GM19328 (cell line): ENCODE data around the gene MKI67.
"Not testable (repeated sequence)": the region's sequence is repeated elsewhere in the genome, so short reads cannot be mapped to it uniquely, and the experiment has no call there.

Experiments used
- ATAC-seq: cut with Tn5 transposase; IDR thresholded peaks from one replicate; pipeline ENCODE4 v1.9.1; 2021; ENCODE audit warnings: mild to moderate bottlenecking, moderate library complexity; ENCODE audit not compliant: unreplicated experiment

Gene MKI67

GRCh38 chr10:128113026-128113425 lies 13.2 kb downstream of the MKI67 start:
- no peak for ATAC-seq

- ATAC-seq = no peak
Measured at GRCh38 chr10:128111696-128112095, 14.5 kb downstream of the MKI67 start.

DNA sequence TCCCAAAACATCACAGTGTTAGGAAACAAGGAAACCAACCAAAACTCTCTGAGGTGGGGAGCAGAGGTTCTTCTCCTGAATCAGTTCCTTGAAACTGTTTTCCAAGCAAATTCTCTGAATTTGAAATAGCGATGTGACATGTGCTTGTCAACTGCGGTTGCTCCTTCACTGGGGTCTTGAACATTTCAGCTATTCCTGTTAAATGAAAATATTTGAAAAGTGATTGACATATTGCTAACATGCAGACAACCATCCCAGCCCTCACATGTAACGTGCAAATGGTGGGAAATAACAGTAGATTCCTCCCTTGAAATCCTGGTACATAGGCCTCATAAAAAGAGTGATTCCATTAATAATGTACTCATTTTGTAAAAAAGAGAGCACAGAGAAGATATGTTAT lies 15.9 kb downstream of the MKI67 start:
- ATAC-seq = no peak

DNA sequence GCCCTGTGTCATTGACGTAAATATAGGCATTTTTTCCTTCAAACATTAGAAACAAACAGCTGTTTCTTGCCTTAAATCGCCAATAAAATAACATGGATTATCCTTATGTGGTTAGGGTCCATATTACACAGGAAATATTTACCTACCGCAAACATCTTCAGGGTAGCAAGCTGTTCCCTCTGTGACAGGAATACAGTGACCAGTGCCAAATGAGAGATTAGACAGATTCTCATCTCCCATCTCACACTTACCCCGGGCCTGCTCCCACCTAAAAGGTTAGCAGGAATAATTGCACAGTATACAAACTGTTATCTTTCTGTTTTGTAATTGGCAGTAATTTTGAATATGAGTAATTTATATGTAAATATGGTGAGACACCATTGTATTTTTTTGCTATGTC lies 16.5 kb downstream of the MKI67 start:
- no peak for ATAC-seq

- ATAC-seq = no peak
Measured at GRCh38 chr10:128105383-128105782, 20.8 kb downstream of the MKI67 start.

DNA sequence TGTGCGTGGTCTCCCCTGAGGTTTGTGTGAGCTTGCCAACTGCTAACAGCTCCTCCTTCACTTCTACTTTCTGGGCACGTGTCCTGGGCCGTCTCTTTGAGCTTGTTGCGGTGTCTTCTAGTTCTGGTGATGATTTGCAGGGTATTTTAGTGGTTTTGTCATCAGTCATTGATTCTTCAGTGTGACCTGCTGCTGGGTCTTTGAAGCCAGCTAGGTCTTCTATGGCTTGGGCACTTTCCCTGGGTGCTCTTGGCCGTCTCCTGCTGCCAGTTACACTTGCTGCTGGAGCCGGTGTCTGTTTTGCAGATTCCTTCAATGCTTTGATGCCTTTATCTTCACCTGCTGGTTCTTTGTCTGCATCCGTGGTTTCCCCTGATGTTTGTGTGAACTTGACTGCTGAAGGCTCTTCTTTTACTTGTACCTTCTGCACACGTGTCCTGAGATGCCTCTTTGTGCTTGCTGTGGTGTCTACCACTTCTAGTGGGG lies 23.0 kb downstream of the MKI67 start:
- no peak for ATAC-seq

- ATAC-seq = no peak
Measured at GRCh38 chr10:128102480-128103228, 23.6 kb downstream of the MKI67 start.

DNA sequence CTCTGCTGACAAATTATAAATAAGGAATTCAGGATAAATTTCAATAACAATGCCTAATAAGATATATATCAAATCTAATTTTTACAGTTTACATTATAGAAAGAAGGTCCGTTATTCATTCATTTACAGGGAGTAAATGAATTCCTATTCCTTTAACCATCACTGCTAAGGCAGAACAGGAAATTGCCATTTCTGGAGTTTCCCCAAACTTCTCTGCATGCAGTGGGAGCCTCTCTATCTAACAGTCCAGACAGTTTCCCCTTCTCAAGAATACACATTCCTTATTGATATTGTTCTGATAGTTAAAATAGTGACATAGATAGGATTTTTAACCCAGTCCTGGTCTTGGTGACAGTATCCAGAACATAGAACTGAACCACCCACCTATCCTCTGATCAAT lies 24.3 kb downstream of the MKI67 start:
- no peak for ATAC-seq

DNA sequence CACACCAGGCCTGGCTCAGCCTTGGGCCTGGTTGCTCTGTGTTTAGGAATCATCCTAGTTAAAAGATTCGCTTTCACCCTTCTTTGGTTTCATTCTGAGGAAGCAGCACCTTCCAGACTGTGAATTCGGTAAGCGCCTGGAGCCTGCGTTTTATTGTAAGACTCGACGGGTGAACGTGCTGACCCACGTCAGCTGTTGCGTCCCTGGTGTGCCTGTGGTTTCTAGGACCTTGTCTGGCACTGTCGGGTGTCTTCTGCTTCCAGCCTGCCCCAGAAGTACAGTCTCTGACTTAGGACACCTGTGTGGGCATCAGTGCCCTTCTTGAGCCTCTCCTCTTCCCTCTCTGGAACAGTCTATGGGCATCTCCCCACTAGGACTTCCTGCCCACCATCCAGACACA lies 26.3 kb downstream of the MKI67 start:
- no peak for ATAC-seq

DNA sequence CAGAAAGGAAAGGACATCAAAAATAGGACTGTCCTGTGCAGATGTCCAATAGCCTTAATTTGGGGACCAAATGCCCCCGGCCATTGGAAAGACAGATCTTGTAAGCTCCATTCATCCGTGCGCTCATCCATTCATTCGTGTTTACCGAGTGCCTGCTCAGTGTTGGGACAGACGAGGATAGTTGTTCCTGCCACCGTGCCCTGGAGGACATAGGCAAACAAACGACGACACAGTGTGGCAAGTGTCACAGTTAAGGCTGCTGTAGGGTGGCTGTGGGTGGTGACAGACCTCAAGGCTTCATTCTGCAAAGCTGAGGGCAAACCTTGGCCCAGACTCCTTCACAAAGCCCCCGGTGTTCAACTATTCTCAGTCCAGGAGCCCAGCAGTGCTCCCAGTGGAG lies 27.6 kb downstream of the MKI67 start:
- no peak for ATAC-seq

DNA sequence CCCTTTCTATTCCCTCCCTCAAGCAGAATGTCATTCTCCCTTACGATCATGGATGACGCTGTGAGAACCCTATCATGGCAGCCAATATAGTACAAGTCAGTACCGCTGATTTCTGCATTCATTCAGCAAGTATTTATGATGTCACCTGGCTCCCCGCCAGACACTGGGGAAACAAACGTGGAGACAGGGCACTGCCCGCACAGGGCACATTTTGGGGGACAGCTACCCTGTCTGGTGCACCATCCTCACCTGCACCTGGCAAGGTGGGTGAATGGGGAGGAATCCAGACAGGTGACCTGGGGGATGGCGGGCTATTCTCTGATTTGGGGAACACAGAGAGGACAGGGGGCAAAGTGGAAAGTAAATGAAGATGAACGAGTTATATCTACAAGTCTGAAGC lies 28.4 kb downstream of the MKI67 start:
- no peak for ATAC-seq

DNA sequence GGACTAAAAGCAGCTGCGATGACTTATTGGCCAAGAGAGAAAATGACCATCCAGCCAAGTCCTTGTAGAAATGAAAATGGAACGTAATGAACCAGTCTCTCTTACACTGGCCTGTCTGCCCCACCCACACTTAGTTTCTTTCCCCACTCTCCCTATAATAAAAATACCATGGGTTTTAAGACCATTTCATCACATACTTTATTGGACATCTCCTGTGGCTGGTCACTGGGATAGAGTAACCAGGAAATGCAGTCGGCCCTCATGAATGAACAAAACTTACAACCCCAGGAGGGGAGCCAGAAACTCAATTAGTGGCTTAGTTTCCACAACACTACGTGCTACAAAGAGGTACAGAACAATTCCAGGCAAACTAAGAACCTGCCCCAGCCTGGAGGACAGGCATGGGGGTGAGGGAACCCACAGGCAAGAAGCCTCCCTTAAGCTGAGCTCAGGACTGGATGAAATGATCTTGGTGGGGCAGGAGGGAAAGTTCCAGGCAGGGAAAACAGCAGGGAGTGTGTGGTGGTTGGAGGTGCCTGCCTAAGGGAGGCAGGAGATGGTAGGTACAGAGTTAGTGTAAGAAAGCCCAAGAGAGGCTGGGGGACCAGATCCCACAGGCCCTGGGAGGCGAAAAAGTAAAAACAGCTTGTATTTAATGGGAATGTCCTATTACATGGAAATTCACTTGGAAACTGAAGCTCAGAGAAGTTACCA lies 29.6 kb downstream of the MKI67 start:
- ATAC-seq = no peak

DNA sequence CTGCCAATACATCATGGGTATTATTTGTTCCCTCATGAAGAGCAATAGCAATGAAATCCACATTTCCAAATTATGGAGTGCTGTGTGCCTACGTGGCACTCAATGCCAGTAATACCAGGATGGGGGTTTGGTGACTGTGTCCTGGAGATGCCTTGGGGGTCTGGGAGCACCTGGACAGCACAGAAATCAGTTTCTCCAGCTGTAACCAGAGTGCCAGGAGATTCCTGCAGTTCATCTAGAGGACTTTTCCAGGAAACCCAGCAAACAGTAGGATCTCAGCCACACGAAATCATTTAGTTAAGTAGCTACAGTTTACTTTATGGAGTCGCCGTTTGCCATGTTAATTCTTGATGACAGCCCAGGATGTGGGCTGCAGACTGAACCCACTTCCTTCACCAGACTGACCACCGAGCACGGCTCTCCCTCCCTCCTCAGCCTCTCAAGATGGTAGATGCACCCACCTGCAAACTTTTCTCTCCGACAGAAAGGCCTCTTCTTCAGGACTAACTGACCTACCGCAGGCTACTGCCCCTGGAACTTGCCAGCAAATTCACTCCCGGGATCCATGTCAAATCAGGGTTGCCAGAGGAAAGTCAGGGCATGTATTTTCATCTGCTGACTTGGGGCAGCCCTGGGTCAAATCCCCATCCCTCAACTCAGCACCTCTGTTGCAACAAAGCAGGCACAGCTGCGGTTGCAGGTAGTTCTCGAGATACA lies 30.3 kb downstream of the MKI67 start:
- no peak for ATAC-seq

DNA sequence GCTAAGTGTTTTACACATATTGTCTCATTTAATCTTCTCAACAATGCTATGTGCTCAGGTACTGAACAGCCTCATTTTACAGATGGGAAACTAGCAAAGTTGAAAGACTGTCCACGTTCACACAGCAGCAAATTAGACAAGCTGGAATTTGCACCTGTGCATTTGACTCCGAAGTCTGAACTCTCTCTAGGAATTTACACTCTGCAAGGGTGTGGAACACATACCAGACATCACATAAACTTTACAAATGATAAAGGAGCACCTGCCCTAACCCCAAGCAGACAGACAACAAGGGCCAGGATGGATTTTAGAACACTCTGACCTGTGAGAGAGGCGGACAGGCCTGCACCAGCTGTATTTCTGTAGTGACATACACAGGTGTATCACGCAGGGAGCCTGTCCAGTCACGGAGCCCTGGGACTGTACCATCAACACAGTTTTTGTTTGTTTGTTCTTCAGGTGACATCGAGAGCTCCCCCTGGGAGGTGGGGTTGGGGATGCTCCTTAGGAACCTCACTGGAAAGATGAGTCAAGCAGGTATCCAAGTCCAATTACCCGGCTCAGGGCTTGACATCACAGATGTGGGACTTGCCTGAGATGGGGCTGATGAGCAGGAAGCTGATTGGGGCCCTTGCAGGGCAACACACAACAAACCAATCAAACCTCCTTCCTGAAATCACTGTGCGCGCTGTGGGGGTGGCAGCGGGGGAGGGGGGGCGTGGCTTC lies 31.0 kb downstream of the MKI67 start:
- ATAC-seq = no peak

DNA sequence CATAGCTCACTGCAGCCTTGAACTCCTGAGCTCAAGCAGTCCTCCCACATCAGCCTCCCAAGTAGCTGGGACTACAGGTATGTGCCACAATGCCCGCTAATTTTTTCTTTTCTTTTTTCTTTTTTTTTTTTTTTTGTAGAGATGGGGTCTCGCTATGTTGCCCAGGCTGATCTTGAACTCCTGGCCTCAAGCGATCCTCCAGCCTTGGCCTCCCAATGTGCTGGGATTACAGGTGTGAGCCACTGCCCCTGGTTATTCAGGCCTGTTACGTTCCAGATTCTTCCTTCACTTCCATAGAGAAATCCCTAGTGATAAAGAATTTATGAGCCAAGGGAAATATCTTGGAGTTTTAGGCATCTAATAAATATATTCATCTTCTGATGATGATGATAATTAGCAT lies 31.6 kb downstream of the MKI67 start:
- ATAC-seq = not testable (repeated sequence)

DNA sequence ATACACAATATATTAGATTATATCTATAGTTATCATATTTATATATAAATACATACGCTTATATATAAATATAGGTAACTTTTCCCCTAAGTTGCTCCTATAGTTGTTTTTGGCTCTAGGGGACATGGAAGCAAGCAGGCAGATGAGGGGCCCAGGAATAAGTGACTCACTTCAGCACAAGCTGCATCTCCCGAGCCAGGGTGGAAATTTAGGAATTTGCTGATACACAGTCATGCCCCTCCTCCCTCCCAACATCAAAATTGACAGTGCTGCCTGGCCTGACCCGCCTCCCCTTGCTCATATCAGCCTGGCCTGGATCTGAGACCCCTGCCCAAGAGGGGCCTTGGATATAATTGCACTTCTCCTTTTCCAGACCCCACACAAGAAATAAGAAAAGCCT lies 33.8 kb downstream of the MKI67 start:
- no peak for ATAC-seq

GRCh38 chr10:128091636-128092210 lies 34.5 kb downstream of the MKI67 start:
- ATAC-seq = no peak

GRCh38 chr10:128087884-128088709 lies 38.1 kb downstream of the MKI67 start:
- no peak for ATAC-seq

GRCh38 chr10:128087146-128087883 lies 38.9 kb downstream of the MKI67 start:
- no peak for ATAC-seq
